SW480 (cell line): ENCODE data around the gene ZSCAN23.
"Not testable (repeated sequence)": the region's sequence is repeated elsewhere in the genome, so short reads cannot be mapped to it uniquely, and the experiment has no call there.

ENCODE experiments used
- DNase-seq: peaks from one replicate; pipeline ENCODE4 v3.0.0-alpha.2; 2016; ENCODE audit warnings: low spot score

The ZSCAN23 gene

GRCh38 chr6:28443112-28443773 is at the start of gene ZSCAN23:
Gene ZSCAN23 (minus strand): TSS chr6:28443491. CDS start chr6:28436266, 7,225 bp downstream.
- DNase-seq: peak; percentile 4

DNA sequence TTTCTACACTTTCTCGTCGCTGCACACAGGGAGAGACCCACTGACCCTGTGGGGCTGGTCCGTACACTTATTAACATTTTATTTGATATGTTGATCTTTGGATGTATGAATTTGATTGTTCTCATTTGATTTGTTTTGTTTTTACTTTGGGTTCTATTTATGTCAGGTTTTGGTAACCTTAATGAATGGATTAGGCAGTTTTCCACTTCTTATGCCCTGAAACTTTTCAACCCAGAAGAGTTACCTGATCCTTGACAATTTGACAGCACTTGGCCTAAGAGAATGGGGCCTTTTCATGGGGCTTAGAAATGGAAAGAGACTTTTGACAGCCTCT is 48.7 kb upstream of the ZSCAN23 start:
- no peak for DNase-seq

GRCh38 chr6:28490205-28490890 is 47.1 kb upstream of the ZSCAN23 start:
- DNase-seq: no peak

- peak; percentile 13 for DNase-seq
These were observed 46.3 kb upstream of the ZSCAN23 start for GRCh38 chr6:28489366-28490204.

GRCh38 chr6:28488916-28489365 is 45.6 kb upstream of the ZSCAN23 start:
- DNase-seq: no peak

DNA sequence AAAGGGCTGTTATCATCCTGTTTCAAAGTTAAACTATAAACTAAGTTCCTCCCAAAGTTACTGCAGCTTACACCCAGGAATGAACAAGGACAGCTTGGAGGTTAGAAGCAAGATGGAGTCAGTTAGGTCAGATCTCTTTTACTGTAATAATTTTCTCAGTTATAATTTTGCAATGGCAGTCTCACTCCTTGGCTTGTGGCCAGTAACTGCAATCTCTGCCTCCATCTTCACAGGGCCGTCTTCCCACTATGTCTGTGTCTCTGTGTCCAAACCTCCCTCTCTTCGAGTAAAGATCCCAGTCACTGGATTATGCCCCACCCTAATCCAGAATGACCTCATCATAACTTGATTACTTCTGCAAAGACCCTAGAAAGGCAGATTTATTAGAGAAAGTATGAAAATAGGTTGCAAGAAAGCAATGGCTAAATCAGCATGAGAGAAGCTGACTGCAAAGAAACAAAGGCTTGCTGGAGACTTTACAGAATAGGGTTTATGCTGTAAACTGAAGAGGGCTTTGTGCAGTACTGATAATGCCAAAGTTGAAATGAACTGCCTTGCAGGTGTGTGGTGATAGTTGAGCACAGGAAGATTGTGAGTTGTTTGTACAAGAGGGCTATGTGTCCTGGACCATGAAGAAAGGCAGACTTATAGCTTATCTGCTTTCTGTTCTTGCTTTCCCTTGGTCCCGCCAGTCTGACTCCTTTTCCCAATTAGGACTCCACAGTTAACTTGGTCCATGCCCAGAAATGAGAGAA is 43.9 kb upstream of the ZSCAN23 start:
- no peak for DNase-seq

DNA sequence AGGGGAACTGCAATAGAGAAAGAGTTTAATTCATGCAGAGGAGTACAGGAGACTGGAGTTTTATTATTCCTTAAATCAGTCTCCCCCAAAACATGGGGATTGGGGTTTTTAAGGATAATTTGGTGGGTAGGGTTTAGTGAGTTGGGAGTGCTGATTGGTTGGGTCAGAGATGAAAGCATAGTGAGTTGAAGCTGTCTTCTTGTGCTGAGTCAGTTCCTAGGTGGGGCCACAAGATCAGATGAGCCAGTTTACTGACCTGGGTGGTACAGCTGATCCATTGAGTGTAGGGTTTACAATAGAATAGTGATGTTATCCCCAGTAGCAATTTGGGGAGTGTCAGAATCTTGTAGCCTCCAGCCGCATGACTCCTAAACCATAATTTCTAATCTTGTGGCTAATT is 43.2 kb upstream of the ZSCAN23 start:
- DNase-seq: no peak

- DNase-seq: no peak
These were observed 42.2 kb upstream of the ZSCAN23 start for GRCh38 chr6:28485482-28485881.

DNA sequence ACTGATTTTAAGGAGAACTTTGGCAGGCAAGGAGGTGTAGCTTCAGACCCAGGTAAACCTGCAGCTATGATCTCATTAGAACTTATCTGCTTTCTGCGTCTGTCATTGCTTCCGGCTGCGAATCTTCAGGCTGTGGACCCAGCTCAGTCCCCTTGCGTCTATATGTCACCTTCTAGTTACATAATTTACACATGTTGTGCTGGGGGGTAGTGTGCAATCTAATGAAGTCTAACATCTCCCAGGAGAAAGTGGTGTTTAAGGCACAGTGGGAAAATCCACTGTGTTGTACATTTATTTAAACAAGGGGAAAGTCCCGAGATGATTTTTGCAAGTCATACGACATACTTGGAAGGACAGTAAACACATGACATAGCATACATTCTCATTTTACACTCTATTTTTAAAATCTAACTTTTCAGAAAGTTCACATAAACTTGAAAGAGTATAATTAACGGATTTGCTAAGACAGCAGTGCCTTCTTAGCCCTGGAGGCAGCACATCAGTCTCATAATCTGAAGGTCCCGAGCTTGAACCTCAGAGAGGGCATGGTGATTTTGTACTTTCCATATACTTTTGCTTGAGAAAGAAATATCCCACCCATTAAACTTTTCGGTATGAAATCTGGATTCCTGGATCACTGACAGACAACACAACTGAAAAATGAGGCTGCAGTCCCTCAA is 37.1 kb upstream of the ZSCAN23 start:
- no peak for DNase-seq

GRCh38 chr6:28478518-28478917 is 35.2 kb upstream of the ZSCAN23 start:
- DNase-seq: no peak

DNA sequence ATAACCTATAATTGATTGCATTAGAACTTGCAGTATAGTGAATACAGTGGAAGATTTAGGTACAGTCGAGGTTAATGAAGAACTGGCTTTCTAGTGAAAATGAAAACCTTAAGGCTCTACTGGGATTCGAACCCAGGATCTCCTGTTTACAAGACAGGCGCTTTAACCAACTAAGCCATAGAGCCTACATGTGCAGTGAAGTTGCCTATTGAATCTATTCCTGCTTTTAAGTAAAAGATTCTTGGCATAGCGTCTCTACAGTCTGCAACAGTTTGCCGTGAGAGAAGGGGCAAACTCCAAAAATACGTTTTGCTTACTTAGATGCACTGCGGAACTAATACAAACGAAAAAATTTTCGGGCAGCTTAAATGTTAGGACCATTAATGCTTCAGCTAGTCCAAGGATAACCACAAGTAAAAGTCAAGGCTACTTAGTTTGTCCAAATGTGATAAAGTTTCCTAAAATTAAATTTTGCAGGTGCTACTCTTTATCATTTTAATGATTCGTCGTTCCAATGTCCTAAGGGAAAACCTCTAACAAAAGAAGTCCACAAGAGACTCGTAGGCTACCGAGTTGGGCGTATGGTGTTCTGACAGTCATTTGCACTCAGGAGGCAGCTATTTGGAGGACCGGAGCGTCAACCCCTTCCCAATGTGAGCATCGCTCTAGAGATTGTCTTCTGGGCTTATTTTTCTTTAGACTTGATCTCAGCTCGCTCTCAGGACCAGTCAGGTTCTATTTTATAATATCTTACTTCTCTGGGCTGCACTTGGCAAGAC is 31.3 kb upstream of the ZSCAN23 start:
- DNase-seq: peak; percentile 61

- not testable (repeated sequence) for DNase-seq
These were observed 26.0 kb upstream of the ZSCAN23 start for GRCh38 chr6:28469153-28469745.

GRCh38 chr6:28468056-28468455 is 24.8 kb upstream of the ZSCAN23 start:
- DNase-seq: no peak

- no peak for DNase-seq
These were observed 19.1 kb upstream of the ZSCAN23 start for GRCh38 chr6:28462401-28462800.

DNA sequence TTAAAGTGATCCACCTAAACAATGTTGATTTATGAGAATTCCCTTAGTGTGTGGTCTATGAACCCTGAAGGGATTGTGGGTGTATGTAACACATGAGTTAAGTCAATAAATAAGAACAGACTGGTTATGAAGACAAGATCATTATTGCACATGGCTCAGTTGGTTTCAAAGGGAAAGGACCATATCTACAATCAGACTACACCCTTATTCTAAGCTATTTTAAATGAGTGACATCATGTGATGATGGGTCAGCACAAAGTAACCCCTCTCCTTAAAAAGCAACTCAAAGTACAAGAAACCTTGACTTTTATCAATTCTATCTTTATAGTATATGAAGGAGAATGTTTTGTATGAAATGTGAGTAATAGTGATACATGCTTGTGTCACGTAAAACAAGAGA is 15.3 kb upstream of the ZSCAN23 start:
- DNase-seq: no peak

GRCh38 chr6:28449056-28449455 is 5.8 kb upstream of the ZSCAN23 start:
- no peak for DNase-seq

DNA sequence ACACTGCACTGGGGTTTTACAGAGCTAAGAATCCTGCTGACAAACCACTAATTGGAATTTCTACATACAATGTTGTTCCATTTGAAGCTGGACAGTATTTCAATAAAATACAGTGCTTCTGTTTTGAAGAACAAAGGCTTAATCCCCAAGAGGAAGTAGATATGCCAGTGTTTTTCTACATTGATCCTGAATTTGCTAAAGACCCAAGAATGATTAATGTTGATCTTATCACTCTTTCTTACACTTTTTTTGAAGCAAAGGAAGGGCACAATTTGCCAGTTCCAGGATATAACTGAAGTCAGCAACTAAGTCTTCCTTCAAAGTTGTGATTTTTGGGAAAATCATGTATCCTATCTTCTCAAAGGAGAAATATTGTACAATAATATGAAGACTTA is 4.2 kb upstream of the ZSCAN23 start:
- not testable (repeated sequence) for DNase-seq

DNA sequence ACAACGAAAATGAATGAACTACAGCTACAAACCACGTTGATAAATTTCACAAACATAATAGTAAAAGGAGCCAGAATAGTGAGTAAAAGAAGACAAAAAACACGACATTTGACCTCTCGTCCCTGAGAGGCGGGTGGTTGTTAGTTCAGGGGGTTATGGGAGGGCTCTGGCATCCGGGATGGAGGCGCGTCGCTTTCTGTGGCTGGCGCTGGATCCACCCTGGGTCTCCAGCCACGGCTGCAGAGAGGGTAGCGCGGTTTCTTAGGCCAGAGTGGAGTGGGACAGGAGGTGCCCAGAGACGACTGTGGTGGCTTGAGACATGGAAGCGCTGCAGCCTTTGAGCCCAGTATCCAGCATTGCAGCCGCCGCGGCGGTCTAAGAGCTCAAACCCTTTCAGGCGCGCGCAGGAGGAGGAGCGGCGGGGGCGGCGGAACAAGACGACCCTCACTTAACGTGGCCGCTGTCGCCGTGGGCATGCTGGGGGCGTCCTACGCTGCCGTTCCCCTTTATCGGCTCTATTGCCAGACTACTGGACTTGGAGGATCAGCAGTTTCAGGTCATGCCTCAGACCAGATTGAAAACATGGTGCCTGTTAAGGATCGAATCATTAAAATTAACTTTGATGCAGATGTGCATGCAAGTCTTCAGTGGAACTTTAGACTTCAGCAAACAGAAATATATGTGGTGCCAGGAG is 3.7 kb upstream of the ZSCAN23 start:
- no peak for DNase-seq

- DNase-seq: not testable (repeated sequence)
These were observed 1.5 kb upstream of the ZSCAN23 start for GRCh38 chr6:28444759-28445158.

DNA sequence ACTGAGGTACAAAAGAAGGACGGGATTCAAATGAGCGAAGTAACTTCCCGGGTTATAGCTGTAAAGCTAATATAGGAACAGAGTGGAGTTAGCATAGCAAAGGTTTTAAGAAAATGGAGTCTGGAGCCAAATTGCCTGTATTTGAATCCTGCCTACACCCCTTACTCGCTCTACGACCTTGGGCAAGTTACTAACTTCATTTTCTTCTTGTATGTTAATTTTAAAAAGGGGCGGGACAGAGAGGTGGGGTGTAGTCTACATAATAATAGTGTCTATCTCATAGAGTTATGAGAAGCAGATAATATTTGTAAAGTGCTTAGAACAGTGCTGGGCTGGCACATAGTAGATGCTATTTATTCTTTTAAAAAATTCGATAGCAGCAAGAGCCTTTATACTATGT is 705 bp downstream of the ZSCAN23 start:
- DNase-seq: no peak
